Germinal center (tissue), 1 donor: Measurements from ENCODE around the gene TAS1R3.
"Not testable (repeated sequence)": the region's sequence is repeated elsewhere in the genome, so short reads cannot be mapped to it uniquely, and the experiment has no call there.

Experiments
- DNase-seq: peaks from one replicate; pipeline ENCODE4 v3.0.0; 2012; ENCODE audit warnings: mixed read lengths, low spot score

Gene TAS1R3

DNA sequence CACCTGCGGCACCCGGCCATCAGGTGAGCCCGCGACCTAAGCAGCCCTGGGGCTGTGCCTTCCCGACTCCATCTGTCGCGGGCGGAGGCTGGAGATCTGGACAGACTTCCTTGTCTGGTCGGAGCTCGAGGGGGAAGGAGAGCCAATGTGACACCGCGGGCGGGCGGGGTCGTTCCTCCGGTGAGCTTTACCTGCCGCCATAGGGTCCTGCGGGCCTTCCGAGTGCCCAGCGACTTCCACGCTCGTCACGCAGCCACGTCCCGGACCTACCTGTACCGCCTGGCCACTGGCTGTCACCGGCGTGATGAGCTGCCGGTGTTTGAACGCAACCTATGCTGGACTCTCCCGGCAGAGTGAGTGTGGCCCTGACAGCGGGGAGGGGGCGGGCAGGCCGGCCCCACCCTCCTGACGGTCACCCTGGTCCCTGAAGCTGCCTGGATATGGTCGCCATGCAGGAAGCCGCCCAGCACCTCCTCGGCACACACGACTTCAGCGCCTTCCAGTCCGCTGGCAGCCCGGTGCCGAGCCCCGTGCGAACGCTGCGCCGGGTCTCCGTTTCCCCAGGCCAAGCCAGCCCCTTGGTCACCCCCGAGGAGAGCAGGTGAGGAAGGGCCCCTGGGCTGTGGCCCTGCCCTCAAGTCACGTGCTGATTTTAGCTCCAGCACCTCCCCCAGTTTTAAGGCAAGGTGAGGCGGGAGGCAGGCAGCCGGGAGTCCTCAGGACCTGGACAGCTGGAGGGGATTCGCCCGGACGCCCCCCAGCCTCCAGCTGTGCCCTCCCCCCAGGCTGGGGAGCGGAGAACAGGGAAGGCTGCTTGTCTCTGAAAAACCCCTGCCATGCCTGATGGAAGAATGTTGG lies 21.6 kb upstream of the TAS1R3 start:
- no peak for DNase-seq

DNA sequence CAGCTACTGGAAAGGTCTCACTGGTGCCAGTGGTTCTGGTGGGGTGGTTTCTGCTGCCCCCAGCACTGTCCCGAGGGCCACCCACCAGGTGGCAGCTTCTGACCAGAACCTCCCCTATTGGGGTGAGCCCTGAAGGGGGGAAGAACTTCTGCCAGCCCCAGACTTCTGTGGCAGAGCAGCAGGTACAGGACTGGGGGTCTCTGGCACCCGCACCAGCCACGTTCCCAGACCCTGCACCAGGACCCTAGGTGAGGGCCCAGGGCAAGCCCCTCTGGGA lies 21.0 kb upstream of the TAS1R3 start:
- DNase-seq = no peak

DNA sequence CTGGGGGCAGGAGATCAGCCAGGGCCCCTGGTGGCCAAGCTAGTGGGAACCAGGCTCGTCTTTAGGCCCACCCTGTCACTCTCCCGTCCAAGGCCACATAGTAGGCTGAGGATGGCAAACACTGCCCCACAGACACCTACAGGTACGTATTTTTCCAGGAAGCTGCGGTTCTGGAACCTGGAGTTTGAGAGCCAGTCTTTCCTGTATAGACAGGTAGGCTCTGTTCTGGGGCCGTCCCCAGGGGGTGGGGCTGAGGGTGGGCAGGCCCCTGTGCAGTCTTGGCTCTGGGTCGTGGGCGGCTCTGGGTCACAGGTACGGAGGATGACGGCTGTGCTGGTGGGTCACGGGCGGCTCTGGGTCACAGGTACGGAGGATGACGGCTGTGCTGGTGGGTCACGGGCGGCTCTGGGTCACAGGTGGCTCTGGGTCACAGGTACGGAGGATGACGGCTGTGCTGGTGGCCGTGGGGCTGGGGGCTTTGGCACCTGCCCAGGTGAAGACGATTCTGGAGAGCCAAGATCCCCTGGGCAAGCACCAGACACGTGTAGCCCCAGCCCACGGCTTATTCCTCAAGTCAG lies 20.5 kb upstream of the TAS1R3 start:
- DNase-seq = no peak

DNA sequence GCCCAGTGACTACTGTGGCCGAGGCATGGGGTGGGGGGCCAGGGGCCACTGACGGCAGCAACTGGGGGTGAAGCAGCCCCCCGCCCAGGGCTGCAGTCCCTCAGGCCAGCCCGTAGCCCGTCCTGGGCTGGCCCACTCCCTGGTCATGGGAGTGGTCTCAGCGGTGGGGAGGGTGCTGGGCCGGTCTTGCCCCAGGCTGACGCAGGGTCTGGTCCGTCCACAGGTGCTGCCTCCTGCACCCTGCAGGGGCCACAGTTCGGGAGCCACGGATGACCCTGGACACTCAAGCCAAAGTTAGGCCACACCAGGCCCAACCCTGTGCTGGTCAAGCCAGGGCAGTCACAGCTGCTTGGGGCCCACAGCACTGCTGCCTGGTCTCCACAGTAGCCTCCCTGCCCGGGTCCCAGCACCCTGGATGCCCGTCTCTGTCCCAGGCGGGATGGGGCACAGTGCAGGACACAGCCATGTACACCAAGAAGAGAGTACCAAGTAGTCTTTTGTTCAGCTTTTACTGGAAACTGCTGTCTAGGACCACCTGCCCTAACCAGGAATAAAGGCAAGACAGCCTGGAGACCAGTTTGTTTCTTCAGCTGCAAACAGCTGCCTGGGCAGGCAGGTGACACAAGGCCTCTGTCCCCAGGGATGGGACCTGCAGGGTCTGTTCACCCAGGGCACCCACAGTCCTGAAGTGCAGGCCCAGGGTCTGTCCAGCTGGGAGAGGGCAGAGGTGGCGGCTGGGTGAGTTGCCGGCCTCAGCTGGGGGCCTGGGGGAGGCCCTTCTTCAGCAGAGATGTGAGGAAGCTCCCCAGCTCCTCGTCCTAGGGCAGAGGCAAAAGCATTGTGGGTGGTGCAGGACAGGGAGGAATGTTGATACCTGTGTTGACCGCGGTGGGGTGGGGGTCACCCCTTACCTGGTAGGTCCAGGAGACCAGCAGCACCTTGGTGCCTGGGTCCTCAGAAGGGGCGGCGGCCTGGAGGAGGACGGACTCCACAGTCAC lies 19.7 kb upstream of the TAS1R3 start:
- no peak for DNase-seq

DNA sequence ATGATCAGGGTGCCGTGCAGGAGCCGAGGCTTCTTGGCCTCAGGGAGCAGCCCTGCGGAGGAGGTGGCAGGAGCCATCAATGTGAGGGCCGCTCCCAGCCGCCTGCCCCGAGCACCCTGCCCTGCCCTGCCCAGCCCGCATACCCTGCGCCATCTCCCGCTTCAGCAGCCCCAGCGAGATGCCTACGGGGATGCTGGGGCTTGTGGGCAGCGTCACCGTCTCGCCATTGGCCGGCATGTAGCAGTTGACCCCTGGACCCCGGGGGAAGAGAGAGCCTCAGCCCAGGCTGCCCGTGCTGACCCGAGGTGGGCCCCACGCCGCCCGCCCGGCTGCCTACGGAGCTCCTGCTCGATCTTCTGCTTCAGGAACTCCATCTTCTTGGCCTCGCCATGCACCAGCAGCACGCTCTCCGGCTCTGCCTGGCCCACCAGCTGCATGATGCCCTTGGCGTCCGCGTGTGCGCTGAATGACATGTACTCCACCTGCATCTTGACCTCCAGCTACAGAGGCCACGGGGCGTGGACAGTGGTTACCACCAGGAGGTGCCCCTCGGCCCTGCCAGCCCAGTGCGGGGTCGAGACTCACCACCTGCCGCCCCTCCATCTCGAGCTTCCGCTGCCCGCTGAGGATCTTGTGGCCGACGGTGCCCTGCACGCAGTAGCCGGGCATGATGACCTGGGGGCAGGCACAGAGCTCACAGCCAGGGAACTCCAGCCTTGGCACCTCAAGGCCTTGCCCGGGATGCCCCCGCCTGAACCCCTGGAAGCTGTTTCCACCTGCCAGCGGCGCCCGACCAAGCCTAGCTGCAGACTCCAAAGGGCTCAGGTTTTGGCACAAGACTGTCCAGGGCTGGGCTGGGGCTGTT lies 18.4 kb upstream of the TAS1R3 start:
- no peak for DNase-seq

DNA sequence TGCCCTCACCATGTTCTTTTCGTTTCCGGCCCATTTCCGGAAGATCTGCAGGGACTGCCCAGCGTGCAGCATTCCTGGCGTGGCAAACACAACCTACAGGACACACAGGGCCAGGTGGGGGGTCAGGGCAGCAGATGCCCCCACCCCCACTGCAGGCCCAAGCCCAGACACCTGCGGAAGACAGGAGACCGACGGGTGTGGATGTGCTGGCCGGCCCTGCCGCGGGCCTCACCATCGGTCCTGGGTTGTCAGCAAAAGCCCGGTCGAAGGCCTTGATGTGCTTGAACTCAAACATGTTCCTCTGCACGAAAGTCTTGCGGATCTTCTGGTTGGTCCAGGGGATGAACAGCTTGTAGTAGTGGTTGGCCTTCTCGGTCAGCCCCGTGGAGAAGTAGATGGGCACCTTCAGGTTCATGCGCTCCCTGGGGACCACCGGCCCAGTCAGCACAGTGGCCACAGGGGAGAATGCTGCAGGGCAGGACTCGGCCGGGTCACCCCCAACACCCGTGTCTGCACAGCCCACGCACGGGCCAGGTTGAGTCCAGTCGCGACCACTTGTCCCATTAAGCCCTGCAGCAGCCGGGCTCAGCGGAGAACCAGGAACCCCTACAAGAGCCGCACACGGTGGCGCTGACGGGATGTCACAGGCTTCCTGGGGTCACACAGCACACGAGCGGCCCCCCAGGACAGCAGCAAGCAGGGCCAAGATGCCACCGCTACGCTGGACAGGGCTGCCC lies 17.4 kb upstream of the TAS1R3 start:
- no peak for DNase-seq

DNA sequence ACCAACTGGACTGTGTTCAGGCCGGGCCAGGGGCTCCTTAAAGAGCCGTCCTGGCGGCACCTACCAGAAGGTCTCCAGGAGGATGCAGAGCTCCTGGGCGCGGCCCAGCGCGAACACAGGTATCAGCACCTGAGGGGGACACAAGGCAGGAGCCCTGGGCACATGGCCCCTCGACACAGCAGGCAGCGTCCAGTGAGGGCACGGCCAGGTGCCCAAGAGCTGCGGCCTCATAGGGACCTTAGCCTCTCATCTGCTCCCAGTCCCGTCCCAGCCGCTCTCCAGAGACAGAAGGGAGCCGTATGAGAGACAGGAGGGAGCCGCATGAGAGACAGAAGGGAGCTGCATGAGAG lies 16.9 kb upstream of the TAS1R3 start:
- no peak for DNase-seq

DNA sequence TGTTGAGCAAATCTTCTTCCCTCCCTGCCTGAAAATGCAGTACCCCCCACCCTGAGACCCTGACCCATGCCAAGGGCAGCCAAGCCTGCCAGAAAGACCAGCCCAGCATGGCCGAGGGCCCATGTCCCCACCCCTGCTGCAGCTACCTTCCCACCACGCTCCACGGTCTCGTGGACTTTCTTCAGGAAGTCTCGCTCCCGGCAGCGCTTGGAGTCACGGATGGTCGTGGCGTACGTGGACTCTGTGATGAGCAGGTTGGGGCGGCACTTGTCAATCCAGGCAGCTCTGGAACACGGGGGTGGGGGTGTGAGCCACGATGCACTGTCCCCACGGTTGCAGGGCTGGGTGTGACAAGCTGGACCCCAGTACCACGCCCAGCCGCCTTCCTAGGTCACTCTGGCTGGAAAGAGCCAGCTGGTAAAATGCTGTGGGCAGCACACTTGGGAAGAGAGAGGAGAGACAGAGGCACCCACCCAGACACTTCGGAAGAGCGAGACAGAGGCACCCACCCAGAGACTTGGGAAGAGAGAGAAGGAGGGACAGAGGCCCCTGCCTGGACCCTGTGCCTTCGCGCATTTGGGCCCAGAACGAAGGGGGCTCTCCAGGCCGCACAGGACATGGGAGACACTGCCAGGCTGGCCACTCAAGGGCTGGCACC lies 16.3 kb upstream of the TAS1R3 start:
- no peak for DNase-seq

DNA sequence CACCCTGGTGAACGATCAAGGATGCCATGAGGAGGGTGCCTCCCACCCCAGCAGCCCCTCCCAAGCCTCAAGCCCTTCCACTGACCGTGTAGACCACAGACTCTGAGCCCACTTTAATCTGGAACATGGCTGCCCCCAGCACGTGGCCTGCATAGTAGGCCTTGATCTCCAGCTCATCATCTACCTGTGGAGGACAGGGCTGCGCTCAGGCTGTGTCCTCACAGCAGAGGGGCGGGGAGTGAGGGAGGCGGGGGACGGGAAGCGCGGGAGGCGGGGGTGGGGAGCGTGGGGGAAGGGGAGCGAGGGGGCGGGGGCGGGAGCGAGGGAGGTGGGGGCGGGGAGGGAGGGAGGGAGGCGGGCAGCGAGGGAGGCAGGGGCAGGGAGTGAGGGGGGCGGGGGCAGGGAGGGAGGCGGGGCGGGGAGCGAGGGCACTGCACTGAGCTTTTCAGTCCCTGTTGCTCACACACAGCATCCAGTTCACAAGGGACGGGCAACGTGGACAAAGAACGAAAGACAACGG lies 15.6 kb upstream of the TAS1R3 start:
- DNase-seq = no peak

DNA sequence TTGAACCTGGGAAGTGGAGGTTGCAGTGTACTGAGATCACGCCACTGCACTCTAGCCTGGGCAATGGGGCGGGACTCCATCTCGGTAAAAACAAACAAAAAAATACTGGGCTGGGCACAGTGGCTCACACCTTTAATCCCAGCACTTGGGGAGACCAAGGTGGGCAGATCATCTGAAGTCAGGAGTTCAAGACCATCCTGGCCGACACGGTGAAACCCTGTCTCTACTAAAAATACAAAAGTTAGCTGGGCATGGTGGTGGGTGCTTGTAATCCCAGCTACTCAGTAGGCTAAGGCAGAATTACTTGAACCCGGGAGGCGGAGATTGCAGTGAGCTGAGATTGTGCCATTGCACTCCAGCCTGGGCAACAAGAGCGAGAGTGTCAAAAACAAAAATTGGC lies 14.9 kb upstream of the TAS1R3 start:
- DNase-seq = not testable (repeated sequence)

DNA sequence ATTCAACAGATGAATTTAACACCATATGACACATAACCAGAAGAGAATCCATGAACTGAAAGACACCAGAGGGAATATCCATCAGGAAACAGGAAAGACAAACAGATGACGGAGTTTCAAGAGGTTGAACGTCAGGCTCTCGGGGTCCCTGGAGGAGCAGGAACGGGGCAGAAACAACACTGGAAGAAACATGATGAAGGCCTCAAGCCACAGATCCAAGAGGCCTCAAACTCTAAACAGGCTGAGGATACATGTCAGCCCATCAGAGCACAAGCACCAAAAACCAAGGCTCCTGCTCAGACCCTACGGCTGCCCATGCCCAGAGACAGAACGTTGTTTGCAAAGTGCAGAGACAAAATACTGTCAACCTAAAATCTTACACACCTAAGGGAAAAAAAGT lies 13.7 kb upstream of the TAS1R3 start:
- DNase-seq = no peak

DNA sequence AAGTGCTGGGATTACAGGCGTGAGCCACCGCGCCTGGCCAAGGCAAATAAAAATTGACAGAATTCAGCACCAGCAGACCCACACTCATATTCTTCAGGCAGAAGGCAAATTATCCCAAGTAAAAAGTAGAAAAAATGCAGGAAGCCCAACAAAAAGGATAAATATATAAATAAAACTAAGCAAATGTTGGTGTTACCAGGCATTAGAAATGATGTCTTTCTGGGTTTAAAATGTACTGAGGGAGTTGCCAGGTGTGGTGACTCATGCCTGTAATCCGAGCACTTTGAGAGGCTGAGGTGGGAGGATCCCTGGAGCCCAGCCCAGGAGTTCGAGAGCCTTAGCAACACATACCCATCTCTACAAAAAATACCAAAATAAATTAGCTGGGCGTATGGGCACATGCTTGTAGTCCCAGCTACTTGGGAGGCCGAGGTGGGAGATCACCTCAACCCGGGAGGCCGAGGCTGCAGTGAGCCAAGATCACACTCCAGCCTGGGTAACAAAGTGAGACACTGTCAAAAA lies 12.9 kb upstream of the TAS1R3 start:
- DNase-seq = no peak

DNA sequence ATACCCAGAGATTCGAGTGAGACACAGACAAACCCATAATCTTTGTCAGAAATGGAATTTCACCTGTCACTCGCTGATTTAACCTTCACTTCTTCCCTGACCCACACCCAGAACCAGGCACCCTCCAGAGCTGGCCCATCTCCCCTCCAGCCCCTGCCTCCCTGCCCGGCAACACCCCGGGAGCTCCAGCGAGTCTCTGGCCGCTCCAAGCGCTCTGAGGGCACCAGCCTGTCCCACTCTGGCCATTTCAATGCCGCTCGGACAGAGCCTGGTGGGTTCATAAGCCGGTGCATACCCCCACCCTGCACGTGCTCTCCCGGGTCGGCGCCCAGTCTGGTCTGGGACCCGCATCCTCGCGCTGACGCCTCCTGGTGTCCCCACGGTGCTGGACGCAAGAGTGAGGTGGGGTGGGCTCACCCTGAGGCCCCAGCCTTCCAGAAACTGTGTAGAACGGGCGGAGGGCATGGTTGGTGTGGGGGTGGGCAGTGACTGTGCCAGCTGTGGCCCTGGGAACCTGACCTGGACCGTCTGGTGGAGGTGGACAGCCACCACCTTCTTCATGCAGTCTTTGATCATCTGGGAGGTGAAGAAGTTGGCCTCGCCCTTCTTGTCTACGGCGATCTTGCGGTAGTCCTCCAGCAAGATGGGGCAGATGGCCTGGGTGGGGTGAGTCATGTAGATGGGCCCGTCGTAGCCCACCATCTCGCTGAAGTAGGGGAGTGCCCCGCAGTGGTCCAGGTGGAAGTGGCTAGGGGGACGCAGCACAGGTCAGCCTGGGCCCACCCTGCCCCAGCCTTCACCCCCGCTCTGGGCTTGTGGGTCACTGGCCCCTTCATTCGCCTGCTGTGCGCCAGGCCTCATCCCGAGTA lies 12.1 kb upstream of the TAS1R3 start:
- DNase-seq = no peak

DNA sequence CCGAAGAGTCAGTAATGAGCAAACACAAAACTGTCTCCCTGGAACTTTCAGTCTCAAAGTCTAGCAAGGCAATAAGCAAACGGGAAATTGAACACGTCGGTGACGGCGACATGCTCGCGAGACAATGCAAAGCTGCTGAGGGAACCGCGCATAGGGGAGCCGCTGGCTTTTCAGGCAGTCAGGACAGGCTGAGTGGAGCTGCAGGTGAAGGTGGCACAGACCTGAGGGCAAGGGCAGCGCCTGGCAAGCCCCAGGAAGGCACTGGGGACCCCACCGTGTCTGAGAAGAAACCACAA lies 11.5 kb upstream of the TAS1R3 start:
- DNase-seq = no peak

DNA sequence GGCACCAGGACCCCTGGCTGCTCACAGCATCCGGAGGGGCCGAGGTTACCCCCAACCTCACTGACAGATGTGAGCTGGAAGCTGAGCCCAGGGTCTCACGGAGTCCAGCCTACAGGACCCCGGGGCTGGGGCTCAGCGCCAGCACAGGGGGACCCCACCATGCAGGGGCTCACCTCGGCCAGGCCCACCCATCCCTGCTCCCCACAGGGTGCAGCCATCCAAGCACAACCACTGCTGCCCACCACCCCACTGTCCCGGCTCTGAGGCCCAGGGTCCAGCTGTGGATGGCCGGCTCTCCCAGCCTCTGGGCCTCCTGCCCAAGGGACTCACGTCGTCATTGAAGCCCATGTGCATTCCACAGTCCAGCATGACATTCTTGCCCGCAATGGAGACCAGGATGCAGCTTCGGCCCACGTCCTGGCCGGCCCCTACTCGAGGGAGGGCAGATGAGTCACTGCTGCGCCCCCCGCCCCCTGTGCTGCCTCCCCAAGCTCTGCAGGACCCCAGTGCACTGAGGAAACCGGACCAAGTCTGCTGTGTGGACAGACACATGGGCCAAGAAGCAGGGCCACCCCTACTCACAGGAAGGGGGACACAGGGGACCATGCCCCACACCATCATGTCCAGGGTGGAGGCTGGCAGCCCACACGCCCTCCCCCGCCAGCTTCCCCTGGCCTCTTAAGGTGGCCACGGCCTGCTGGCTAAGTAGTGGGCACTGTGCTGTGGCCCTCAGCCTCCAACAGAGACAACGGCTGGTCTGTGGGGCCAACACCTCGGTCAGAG lies 10.2 kb upstream of the TAS1R3 start:
- DNase-seq = no peak

DNA sequence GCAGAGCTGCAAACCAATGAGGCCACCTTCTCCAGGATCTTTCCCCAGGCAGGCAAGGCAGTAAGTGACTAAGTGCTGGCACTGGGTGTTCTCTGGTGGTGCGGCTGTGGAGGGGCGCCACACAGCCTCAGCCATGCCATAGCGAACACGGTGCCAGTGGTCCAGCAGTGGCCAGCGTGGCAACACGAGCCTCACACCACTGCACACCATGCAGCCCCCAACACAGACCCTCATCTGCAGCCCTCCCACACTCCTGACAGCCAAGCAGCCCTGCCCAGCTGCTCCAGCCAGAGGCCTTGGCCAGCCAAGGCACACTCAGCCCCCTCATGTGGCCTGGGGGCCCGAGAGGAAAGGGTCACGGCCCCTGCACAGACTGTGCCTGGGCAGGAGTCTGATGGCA lies 9.6 kb upstream of the TAS1R3 start:
- DNase-seq = no peak

DNA sequence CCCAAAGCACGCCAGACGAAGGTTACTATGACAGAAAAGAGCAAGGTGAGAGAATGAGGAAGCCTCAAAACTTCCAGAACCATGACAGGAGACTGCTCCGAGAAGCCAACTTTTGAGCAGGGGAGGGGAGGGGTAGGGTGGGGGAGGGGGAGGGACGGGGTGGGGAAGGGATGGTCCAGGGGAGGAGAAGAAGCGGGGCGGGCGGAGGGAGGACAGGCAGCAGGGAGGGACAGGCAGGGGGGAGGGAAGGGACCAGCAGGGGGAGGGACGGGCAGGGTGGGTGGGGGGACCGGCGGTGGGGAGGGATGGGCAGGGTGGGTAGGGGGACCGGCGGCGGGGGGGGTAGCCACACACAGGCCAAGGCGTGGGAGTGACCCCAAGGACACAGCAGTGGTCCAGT lies 8.7 kb upstream of the TAS1R3 start:
- no peak for DNase-seq

DNA sequence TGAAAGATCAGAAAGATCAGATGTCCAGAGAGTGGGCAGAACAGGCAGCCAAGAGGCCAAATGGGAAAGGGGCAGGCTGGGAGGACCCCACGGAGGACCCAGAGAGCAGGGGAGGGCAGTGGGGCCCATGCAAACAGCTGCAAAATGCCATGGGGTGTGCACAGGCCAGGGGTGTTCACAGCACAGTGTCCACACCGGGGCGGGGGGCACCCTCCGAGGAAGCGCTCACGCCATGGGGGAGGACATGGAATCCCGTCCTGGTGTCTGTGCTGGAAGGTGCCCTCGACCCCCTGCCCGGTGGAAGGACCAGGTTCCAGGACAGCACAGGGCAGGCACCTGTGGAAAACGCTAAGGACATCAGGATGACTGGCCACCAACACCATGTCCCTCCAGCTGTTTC lies 8.1 kb upstream of the TAS1R3 start:
- DNase-seq = no peak

DNA sequence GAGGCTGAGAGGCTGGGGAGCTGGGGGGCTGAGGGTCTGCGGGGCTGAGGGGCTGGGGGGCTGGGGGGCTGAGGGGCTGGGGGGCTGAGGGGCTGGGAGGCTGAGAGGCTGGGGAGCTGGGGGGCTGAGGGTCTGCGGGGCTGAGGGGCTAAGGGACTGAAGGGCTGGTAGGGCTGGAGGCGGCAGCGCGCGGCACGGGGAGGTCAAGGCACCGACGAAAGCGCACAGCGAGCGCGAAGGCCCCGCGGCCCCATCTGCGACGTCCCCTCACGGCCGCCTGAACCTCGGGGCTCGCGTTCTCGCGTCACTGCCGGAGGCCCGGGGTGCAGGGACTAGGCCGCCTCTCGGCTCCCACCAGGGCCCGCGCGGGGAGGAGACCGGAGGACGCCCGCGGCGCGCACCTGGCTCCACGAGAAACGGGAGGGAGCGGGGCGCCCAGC lies 7.0 kb upstream of the TAS1R3 start:
- DNase-seq = no peak
